CD8-positive, alpha-beta memory T cell (primary cell): ENCODE results near the gene LGALSL. TPM values are rescaled to one million over a fixed set of nuclear protein-coding genes. Genes with fewer than 3 reads are reported as not detected.

Experiments used
- CTCF ChIA-PET: fragments of 350-600 bp; sonication (Branson Sonifier 250); formaldehyde crosslinking; loops from one replicate; lab custom pipeline; 2021; ENCODE audit warnings: antibody characterized with exemption; lab: Charles Lee
- POLR2A ChIA-PET: fragments of 350-600 bp; sonication (Branson Sonifier 250); formaldehyde crosslinking; loops from one replicate; lab custom pipeline; 2021; ENCODE audit warnings: antibody characterized with exemption; lab: Charles Lee
- DNase-seq, 5 donors: peaks; one replicate each; pipeline versions ENCODE4 v3.0.0 to v3.0.0-alpha.2; 2020 to 2022; ENCODE audit warnings: mixed read lengths in 1 of 5
- H3K27ac ChIP-seq: one replicate; pipeline ENCODE4 v1.7.0; 2013; ENCODE audit warnings: low read depth, mild to moderate bottlenecking, low read length, moderate library complexity
- H3K27me3 ChIP-seq: 2 replicates; pipeline ENCODE4 v1.7.0; 2013; ENCODE audit warnings: low read length, mild to moderate bottlenecking; ENCODE audit not compliant: insufficient read depth, poor library complexity, severe bottlenecking
- H3K36me3 ChIP-seq: 2 replicates; pipeline ENCODE4 v1.7.0; 2013; ENCODE audit warnings: mild to moderate bottlenecking, low read length, moderate library complexity; ENCODE audit not compliant: insufficient read depth
- H3K4me1 ChIP-seq: 2 replicates; pipeline ENCODE4 v1.7.0; 2013; ENCODE audit warnings: mild to moderate bottlenecking, low read length, moderate library complexity; ENCODE audit not compliant: insufficient read depth
- H3K4me3 ChIP-seq: 2 replicates; pipeline ENCODE4 v1.7.0; 2013; ENCODE audit warnings: mild to moderate bottlenecking, low read length
- H3K9me3 ChIP-seq: 2 replicates; pipeline ENCODE4 v1.7.0; 2013; ENCODE audit warnings: mild to moderate bottlenecking, low read length
- H3K27ac Mint-ChIP-seq, 8 donors: one replicate each; pipeline ENCODE4 v1.8.0; 2020 to 2021; ENCODE audit warnings: mixed read lengths in 8 of 8, mild to moderate bottlenecking in 6 of 8, inconsistent platforms in 3 of 8, moderate library complexity in 3 of 8
- H3K27me3 Mint-ChIP-seq, 2 donors: one replicate each; pipeline ENCODE4 v1.8.0; 2020 to 2021; ENCODE audit warnings: mixed read lengths in 2 of 2, mild to moderate bottlenecking in 1 of 2, moderate library complexity in 1 of 2
- H3K36me3 Mint-ChIP-seq, 3 donors: one replicate each; pipeline ENCODE4 v1.8.0; 2020 to 2021; ENCODE audit warnings: mixed read lengths in 3 of 3, inconsistent platforms in 1 of 3, mild to moderate bottlenecking in 1 of 3
- H3K4me1 Mint-ChIP-seq, 3 donors: one replicate each; pipeline ENCODE4 v1.8.0; 2020 to 2021; ENCODE audit warnings: mixed read lengths in 3 of 3, inconsistent platforms in 1 of 3, mild to moderate bottlenecking in 1 of 3
- H3K4me3 Mint-ChIP-seq, 7 donors: one replicate each; pipeline ENCODE4 v1.8.0; 2020 to 2021; ENCODE audit warnings: mixed read lengths in 7 of 7, mild to moderate bottlenecking in 6 of 7, moderate library complexity in 4 of 7, inconsistent platforms in 2 of 7
- H3K9me3 Mint-ChIP-seq, 5 donors: one replicate each; pipeline ENCODE4 v1.8.0; 2020 to 2022; ENCODE audit warnings: mixed read lengths in 5 of 5, mild to moderate bottlenecking in 3 of 5, moderate library complexity in 2 of 5, inconsistent platforms in 1 of 5
- polyA plus RNA-seq: library from polyadenylated mRNA; unstranded; fragments of 300-500 nt; fragmentation: Illumina TruSeq; gene quantifications from one replicate; pipeline ENCODE4 v1.2.3, GENCODE V29; 2021
- total RNA-seq, 2 experiments: library from RNA; stranded (reverse); gene quantifications; one replicate each; pipeline ENCODE4 v1.2.3, GENCODE V29; 2021

Gene LGALSL
- total and polyA plus RNA-seq, 3 experiments from 2014 or later = 0.72 to 0.98 (median 0.84) TPM

DNA sequence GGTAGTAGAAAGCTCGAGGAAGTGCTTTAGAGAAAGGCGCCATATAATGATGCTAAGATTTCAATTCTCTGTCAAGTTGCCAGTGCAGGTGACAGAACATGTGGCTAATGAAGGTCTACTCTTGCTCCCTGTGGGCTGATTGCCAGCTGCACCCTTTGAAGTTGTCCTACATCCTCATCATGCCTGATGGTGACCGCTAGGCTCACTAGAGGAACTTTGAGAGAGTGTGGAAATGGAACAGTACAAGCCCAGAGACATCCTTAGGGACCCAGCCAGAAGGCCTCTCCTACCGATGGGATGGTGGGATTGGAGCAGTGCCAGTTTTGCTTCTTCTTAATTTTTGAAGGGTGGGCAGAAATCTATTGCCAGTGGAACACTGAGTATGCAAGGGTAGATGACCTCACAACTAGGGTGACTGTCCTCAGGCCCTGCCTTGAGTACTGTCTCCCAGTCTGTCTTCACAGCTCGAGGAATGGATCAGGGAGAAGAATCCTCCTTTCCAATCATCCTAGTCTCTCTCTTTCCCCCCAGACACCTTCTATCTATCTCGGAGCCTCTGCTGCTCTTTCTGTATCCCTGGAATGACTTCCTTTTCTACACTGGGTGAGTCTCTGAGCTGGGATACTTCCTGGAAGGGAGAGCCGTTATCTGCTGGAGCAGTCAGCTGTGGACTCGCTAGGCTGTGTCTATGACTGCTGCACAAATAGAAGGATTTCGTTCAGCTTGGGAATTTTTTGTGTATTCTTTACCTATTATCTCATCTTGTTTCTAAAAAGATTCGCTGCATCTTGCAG is 33.5 kb downstream of the LGALSL start:
- Mint-ChIP-seq H3K36me3 (no peaks in the 10 kb centered on the region), H3K9me3 (no peaks in the 10 kb centered on the region), H3K4me3 (no peak overlapping the region), H3K27me3 (peaks cover 3 to 21% of the 10 kb centered on the region in 2 donors), H3K27ac (no peak overlapping the region), H3K4me1 (peaks cover 2 to 16% (median 11%) of the 10 kb centered on the region in 3 donors)
- Histone ChIP-seq H3K9me3 (no peaks in the 10 kb centered on the region), H3K36me3 (no peaks in the 10 kb centered on the region), H3K4me3 (no peak overlapping the region), H3K27me3 (no peaks in the 10 kb centered on the region), H3K4me1 (peaks cover 4% of the 10 kb centered on the region), H3K27ac (no peak overlapping the region)
- no peak for DNase-seq
- POLR2A ChIA-PET = interaction anchor here (0.9 to 1.4 kb wide), 2 partner anchors 36 to 157 kb away, joined by 3 to 4 read pairs; no protein-coding TSS in a partner anchor
- CTCF ChIA-PET = interaction anchor here (0.8 to 7.3 kb wide), 24 partner anchors 9 to 439 kb away, joined by 3 to 184 read pairs (median 4); no protein-coding TSS in a partner anchor

DNA sequence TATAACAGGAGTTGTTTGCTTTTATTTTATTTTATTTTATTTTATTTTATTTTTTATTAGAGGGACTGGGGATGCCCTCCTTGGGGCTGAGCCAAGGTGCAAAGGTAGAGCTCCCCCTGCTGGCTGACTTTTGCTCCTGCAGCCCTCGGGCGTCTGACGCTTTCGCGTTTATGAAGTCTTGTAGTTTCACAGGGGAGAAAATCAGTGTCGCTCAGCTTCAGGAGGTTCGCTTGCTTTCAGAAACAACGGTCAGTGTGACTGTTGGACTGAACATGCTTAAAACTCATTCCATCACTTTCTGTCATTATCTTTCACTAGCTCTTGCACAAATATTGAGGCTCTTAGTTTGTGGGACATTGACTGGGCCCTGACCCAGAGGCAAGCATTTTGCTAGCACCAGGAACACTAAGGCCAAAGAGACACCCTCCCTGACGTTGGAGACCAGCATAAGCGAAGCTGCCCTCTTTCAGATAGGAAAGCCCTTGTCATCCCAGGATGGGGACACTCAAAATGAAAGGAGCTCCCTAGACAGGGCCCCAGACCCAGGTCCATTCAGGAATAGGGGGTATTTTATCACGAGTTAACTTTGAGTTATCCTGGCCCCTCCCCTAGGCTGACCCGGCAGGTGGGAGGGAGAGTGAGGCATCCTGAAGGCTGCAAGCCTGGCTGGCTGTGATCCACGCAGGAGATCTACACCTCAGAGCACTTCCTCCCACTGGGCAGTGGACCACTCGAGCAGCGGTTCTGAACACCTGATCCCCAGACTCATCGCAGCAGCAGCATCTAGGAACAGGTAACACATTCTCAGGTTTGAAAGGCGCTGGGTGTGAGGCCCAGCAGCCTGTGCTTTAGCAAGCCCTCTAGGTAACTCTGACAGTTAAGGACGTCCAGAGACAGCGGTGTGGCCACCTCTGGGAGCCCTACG is 34.4 kb downstream of the LGALSL start:
- Histone ChIP-seq H3K27me3 (no peaks in the 10 kb centered on the region), H3K4me3 (no peak overlapping the region), H3K27ac (no peak overlapping the region), H3K36me3 (no peaks in the 10 kb centered on the region), H3K9me3 (no peaks in the 10 kb centered on the region), H3K4me1 (peaks cover 4% of the 10 kb centered on the region)
- H3K27me3 Mint-ChIP-seq = peaks cover 3 to 24% of the 10 kb centered on the region in 2 donors
- peaks cover 2 to 16% (median 11%) of the 10 kb centered on the region in 3 donors for H3K4me1 Mint-ChIP-seq
- no peaks in the 10 kb centered on the region for H3K36me3 Mint-ChIP-seq
- H3K27ac Mint-ChIP-seq = peak overlapping the region in 1 of 8 donors; percentile 45
- peak; percentile 47 to 80 (median 64) for DNase-seq
- CTCF ChIA-PET = interaction anchor here (0.6 to 7.3 kb wide), 24 partner anchors 9 to 440 kb away, joined by 3 to 184 read pairs (median 4); no protein-coding TSS in a partner anchor
- POLR2A ChIA-PET = interaction anchor here (0.9 to 1.4 kb wide), 2 partner anchors 35 to 158 kb away, joined by 3 to 4 read pairs; no protein-coding TSS in a partner anchor
- no peaks in the 10 kb centered on the region for H3K9me3 Mint-ChIP-seq
- no peak overlapping the region for H3K4me3 Mint-ChIP-seq

DNA sequence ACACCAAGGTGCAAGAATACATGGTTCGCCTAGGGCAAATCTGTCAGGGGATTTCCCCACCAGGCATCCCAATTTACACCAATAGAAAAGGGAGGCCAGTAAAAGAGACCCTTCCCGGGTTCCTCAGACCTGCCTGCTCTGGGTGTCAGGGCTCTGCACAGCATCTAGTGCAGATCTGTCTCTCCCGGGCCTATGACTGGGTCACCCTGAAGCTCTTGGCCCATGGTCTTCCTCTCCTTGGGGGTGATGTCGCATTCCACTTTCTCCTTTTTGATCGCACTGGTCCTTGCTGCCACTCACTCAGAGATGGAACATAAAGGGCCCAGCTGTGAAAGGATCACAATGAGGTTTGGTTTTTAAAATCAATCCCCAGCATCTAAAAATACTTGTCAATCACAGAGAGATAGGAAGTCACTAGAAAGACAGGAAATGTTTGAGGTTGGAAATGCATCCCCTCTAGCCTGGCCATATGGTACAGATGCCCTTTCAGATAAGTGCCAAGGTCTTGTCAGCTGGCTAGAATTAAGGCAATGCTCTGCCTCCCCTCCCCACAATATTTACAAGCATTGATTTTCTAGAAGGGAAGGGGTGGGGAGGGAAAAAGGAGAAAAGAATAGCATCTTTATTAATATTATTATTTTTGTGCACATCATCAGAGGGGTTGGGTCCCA is 35.3 kb downstream of the LGALSL start:
- DNase-seq = no peak
- H3K4me1 Mint-ChIP-seq = peaks cover 2 to 16% (median 11%) of the 10 kb centered on the region in 3 donors
- peaks cover 4% of the 10 kb centered on the region for H3K4me1 ChIP-seq
- H3K27ac Mint-ChIP-seq = no peak overlapping the region
- H3K27me3 Mint-ChIP-seq = peaks cover 3 to 31% of the 10 kb centered on the region in 2 donors
- no peaks in the 10 kb centered on the region for H3K27me3 ChIP-seq
- H3K9me3 Mint-ChIP-seq = no peaks in the 10 kb centered on the region
- H3K9me3 ChIP-seq = no peaks in the 10 kb centered on the region
- H3K4me3 Mint-ChIP-seq = no peak overlapping the region
- H3K4me3 ChIP-seq = no peak overlapping the region
- ChIA-PET CTCF (interaction anchor here (1.2 to 7.3 kb wide), 5 partner anchors 8 to 421 kb away, joined by 3 to 184 read pairs (median 15); no protein-coding TSS in a partner anchor), POLR2A (no interaction called here)
- H3K27ac ChIP-seq = no peak overlapping the region
- no peaks in the 10 kb centered on the region for H3K36me3 Mint-ChIP-seq
- no peaks in the 10 kb centered on the region for H3K36me3 ChIP-seq

DNA sequence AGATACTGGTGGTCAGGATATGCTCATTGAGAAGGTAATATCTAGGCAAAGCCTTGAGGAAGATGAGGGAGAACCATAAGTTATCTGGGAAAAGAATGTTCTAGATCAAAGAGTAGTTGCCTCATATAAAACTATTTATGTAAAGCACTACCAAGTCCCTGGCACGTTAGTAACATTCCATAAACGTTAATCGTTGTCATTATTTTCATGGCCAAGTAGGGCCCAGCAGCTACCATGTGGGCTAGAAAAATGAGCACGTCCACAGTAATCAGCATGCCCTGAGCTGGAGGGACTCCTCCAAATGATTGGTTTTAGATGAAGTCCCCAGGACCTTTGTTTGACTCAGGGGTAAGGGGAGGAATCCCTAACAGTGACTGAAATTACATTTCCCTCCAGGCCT is 37.5 kb downstream of the LGALSL start:
- peaks cover 3 to 32% of the 10 kb centered on the region in 2 donors for H3K27me3 Mint-ChIP-seq
- H3K9me3 ChIP-seq = no peaks in the 10 kb centered on the region
- no peaks in the 10 kb centered on the region for H3K27me3 ChIP-seq
- no peak overlapping the region for H3K4me3 ChIP-seq
- H3K27ac Mint-ChIP-seq = no peak overlapping the region
- H3K27ac ChIP-seq = no peak overlapping the region
- H3K4me3 Mint-ChIP-seq = no peak overlapping the region
- H3K4me1 ChIP-seq = peaks cover 4% of the 10 kb centered on the region
- H3K36me3 ChIP-seq = no peaks in the 10 kb centered on the region
- peaks cover 2 to 16% (median 11%) of the 10 kb centered on the region in 3 donors for H3K4me1 Mint-ChIP-seq
- ChIA-PET POLR2A (no interaction called here), CTCF (interaction anchor here (1.4 kb wide), 1 partner anchor 161 kb away, joined by 5 read pairs; no protein-coding TSS in a partner anchor)
- H3K36me3 Mint-ChIP-seq = no peaks in the 10 kb centered on the region
- no peak for DNase-seq
- no peaks in the 10 kb centered on the region for H3K9me3 Mint-ChIP-seq

DNA sequence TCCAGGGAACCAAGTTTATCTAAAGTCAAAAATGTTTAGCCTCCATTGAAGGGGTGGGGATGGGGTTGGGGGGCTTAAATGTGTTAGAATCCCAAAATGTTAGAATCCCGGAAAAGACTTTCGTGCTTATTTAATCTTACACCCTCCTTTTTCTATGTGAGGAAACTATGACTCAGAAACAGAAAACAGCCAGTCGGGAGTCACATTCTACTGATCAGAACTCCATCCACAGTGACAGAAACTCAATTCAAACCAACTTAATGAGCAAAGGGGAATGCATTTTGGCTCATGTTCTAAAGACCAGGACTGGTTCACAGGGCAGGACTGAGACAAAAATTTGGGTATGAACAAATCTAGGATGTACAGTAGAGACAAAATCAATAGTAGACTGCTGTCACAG is 38.3 kb downstream of the LGALSL start:
- Mint-ChIP-seq H3K36me3 (no peaks in the 10 kb centered on the region), H3K4me3 (no peak overlapping the region), H3K27me3 (peaks cover 9 to 34% of the 10 kb centered on the region in 2 donors), H3K9me3 (no peaks in the 10 kb centered on the region), H3K4me1 (peaks cover 2 to 16% (median 11%) of the 10 kb centered on the region in 3 donors), H3K27ac (no peak overlapping the region)
- no peaks in the 10 kb centered on the region for H3K27me3 ChIP-seq
- no peak overlapping the region for H3K4me3 ChIP-seq
- DNase-seq = no peak
- no peak overlapping the region for H3K27ac ChIP-seq
- peaks cover 4% of the 10 kb centered on the region for H3K4me1 ChIP-seq
- no peaks in the 10 kb centered on the region for H3K36me3 ChIP-seq
- CTCF ChIA-PET = interaction anchor here (1.4 kb wide), 1 partner anchor 161 kb away, joined by 5 read pairs; no protein-coding TSS in a partner anchor
- no peaks in the 10 kb centered on the region for H3K9me3 ChIP-seq
- POLR2A ChIA-PET = no interaction called here

DNA sequence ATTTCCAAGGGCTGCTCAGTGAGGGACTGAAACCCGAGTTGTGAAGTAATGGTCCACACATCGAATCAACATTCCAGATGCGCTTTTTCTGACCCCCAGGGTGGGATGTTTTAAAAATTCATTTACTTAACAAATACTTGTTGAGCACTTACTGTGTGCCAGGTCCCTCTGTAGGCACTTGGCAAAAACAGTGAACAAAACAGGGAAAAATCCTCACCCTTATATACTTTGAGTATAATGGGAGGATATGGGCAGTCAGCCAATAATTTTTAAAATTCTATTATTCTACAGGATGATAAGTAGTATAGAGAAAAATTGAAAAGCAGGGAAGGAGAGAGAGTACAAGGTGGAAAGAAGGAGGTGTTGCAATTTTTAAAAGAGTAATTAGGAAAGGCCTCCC is 38.9 kb downstream of the LGALSL start:
- H3K27me3 Mint-ChIP-seq = peaks cover 12 to 38% of the 10 kb centered on the region in 2 donors
- H3K9me3 Mint-ChIP-seq = no peaks in the 10 kb centered on the region
- POLR2A ChIA-PET = no interaction called here
- peaks cover 2 to 15% (median 11%) of the 10 kb centered on the region in 3 donors for H3K4me1 Mint-ChIP-seq
- no peak overlapping the region for H3K4me3 Mint-ChIP-seq
- H3K27ac Mint-ChIP-seq = no peak overlapping the region
- H3K36me3 Mint-ChIP-seq = no peaks in the 10 kb centered on the region
- CTCF ChIA-PET = no interaction called here
- H3K36me3 ChIP-seq = no peaks in the 10 kb centered on the region
- H3K27ac ChIP-seq = no peak overlapping the region
- no peak for DNase-seq
- H3K27me3 ChIP-seq = no peaks in the 10 kb centered on the region
- H3K4me1 ChIP-seq = peaks cover 4% of the 10 kb centered on the region
- H3K9me3 ChIP-seq = no peaks in the 10 kb centered on the region
- H3K4me3 ChIP-seq = no peak overlapping the region

DNA sequence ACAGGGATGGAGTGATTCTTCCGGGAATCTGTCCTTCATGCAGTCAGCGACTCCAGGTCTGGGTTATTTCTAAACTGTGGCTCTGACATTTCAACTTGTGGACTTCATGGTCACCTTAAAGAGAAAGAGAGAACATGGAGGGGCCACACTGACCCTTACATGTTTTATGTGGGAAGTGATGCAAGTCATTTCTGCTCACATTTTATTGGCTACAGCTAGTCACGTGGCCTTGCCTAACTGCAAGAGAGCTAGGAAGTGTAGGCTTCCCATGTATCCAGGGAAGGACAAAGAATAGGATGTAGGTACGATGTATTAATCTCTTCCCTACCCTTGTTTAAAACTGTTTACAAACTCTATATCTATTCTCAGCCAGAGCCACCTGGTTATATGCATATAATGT is 39.8 kb downstream of the LGALSL start:
- DNase-seq = no peak
- CTCF ChIA-PET = interaction anchor here (1.0 kb wide), 1 partner anchor 9 kb away, joined by 3 read pairs; no protein-coding TSS in a partner anchor

More for the DNA sequence above, 39.8 kb downstream of the LGALSL start:
- Mint-ChIP-seq H3K9me3 (no peaks in the 10 kb centered on the region), H3K36me3 (no peaks in the 10 kb centered on the region), H3K4me1 (peaks cover 2 to 9% (median 4%) of the 10 kb centered on the region in 3 donors), H3K4me3 (no peak overlapping the region), H3K27ac (no peak overlapping the region), H3K27me3 (peaks cover 14 to 44% of the 10 kb centered on the region in 2 donors)
- POLR2A ChIA-PET = no interaction called here
- no peak overlapping the region for H3K4me3 ChIP-seq
- no peaks in the 10 kb centered on the region for H3K36me3 ChIP-seq
- H3K27ac ChIP-seq = no peak overlapping the region
- no peaks in the 10 kb centered on the region for H3K4me1 ChIP-seq
- H3K9me3 ChIP-seq = no peaks in the 10 kb centered on the region
- H3K27me3 ChIP-seq = no peaks in the 10 kb centered on the region
